ENCODE measurements around the gene SLC6A3.

Gene SLC6A3

GRCh38 chr5:1471240-1471853 lies 26.1 kb upstream of the SLC6A3 start:
- in situ Hi-C loops (cut with MboI; ENCODE audit: low pct_unique_long_range_greater_than_20kb, low sequenced_read_pairs, unreplicated experiment), result no loop called here
- TF ChIP-seq CTCF (IDR thresholded peaks at IDR 0.05; ENCODE audit: extremely low read depth, insufficient read depth, missing control alignments), result no peak
- DNase-seq (ENCODE audit: low spot score), result no peak

DNA sequence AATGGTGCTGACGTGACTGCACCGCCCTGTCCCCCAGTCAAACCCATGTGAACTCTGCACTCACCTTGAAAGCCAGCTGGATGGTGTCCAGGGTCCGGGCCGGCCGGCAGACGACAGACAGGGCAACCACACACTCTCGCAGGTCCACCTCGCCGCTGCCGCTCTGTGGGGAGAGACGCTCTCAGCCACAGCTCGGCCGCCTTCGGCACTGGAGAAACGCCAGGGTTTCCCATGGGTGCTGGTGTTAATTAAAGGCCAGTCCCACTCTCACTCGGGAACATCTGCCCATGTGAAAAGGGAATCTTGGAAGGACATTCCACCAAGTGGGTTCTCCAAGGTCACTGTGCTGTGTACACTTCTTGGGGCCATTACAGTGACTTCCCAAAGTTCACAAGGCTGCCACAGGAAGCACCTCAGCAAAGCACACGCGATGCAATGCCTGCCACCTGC lies 25.5 kb upstream of the SLC6A3 start:
- no peak for TF ChIP-seq CTCF (IDR thresholded peaks at IDR 0.05; ENCODE audit: extremely low read depth, insufficient read depth, missing control alignments)
- in situ Hi-C loops (cut with MboI; ENCODE audit: low pct_unique_long_range_greater_than_20kb, low sequenced_read_pairs, unreplicated experiment), result no loop called here
- no peak for DNase-seq (ENCODE audit: low spot score)

DNA sequence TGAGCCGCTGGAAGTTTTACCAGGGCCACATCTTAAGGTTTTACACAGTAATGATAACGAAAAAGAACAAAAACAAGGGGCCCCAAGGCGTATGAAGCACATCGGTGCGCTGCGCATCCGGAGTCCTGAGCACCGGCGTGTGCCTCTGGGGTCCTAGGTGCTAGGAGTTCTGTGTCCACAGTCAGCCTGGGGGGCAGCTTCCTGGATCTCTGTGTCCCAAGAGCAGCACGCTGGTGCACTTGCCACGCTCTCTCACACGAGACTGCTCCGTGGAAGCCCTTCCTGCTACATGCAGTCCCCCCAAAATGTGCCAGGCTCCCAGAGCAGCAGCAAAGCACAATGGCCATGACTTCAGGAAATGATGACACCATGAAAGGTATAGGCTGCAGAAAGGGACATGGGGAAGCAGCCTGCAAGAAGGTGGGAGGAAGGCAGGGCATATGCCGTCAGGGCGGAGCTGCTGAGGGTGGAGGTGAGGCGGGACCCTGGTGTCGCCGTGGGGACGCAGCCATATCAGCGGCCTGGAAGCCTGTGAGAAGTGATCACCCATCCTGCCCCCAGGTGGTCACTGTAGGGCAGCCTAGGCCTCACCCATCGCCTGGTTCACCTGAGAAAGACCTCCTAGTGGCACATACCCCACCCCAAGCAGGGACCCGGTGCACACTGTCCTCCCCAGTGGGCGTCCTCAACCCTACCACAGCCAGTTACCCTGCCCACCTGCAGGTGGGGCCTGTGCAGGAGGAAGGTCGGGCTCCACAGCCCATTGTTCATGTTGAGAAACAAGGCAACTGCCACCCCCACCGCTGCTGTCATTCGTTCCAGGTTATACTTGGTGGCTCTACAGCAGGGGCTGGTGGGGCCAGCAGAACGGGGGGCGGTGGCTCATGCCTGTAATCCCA lies 23.6 kb upstream of the SLC6A3 start:
- TF ChIP-seq CTCF (IDR thresholded peaks at IDR 0.05; ENCODE audit: extremely low read depth, insufficient read depth, missing control alignments), result no peak
- in situ Hi-C loops (cut with MboI; ENCODE audit: low pct_unique_long_range_greater_than_20kb, low sequenced_read_pairs, unreplicated experiment), result no loop called here
- no peak for DNase-seq (ENCODE audit: low spot score)

DNA sequence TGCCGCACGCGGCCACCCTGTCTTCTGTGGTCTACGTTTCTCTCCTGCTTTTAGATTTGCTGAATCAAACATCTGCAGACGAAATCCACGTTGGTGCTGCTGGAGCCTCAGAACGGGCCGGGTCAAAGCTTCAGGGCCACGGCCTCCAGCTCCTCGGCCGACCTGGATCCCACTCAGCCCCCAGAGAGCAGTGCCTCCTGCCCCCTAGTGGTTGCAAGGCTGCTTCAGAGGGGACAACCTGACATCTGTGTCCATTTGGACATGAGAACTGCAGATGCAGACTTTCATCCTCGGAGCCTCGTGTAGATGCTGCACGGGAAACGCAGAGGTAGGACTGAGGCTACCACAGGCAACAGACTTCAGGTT lies 23.0 kb upstream of the SLC6A3 start:
- peak; percentile 46 for TF ChIP-seq CTCF (IDR thresholded peaks at IDR 0.05; ENCODE audit: extremely low read depth, insufficient read depth, missing control alignments)
- no peak for DNase-seq (ENCODE audit: low spot score)
- in situ Hi-C loops (cut with MboI; ENCODE audit: low pct_unique_long_range_greater_than_20kb, low sequenced_read_pairs, unreplicated experiment), result no loop called here

- no peak for DNase-seq (ENCODE audit: low spot score)
- in situ Hi-C loops (cut with MboI; ENCODE audit: low pct_unique_long_range_greater_than_20kb, low sequenced_read_pairs, unreplicated experiment), result no loop called here
- no peak for TF ChIP-seq CTCF (IDR thresholded peaks at IDR 0.05; ENCODE audit: extremely low read depth, insufficient read depth, missing control alignments)
Measured at GRCh38 chr5:1467341-1468246, 22.4 kb upstream of the SLC6A3 start.

DNA sequence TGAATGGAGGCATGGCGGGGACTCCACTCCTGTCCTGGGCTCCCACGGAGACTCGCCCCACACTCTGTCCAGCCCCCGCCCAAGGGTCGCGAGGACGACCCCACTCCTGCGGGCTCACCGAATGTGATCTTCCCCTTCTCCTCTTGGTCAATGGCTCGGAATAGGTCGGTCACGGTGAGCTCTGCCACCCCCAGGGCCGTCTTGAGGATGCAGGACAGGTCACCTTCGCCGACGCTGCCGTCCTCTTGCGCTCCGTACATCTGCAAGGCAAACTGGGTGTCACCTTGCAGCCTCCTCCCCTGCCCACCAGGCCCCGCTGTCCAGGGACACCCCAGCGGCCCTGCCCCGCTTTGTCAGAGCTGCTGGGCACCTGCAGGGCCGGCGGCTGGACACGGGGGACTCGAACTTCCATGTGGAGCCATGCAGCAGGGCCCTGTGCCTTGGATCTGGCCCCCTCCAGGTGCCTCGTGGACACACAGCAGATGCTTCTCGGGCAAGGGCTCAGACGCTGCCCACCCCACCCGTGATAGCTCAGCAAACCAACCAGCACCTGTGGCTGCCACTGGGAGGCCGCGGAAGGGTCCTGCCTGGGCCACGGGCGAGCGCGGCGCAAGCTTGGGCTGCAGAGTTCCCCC lies 21.5 kb upstream of the SLC6A3 start:
- TF ChIP-seq CTCF (IDR thresholded peaks at IDR 0.05; ENCODE audit: extremely low read depth, insufficient read depth, missing control alignments), result no peak
- no peak for DNase-seq (ENCODE audit: low spot score)
- in situ Hi-C loops (cut with MboI; ENCODE audit: low pct_unique_long_range_greater_than_20kb, low sequenced_read_pairs, unreplicated experiment), result no loop called here
